Tibial artery (tissue), 4 donors: ENCODE results near the gene LRRC27.
"Not testable (repeated sequence)": the region's sequence is repeated elsewhere in the genome, so short reads cannot be mapped to it uniquely, and the experiment has no call there.

Experiments used
- DNase-seq, 2 donors: peaks; one replicate each; pipeline ENCODE4 v3.0.0-alpha.2; 2019
- H3K27ac ChIP-seq, 2 donors: fragments of 200-600 bp; sonication (generic) in 1 of 2; 1 replicate in 1 of 2; 2 replicates in 1 of 2; pipeline ENCODE4 v1.5.1; 2018 to 2019; ENCODE audit warnings: mild to moderate bottlenecking in 1 of 2
- H3K27me3 ChIP-seq, 2 donors: fragments of 200-600 bp; sonication (generic) in 1 of 2; one replicate each; pipeline versions ENCODE4 v1.5.1 to v1.6.0; 2016 to 2019
- H3K36me3 ChIP-seq, 3 donors: fragments of 200-600 bp; sonication (generic) in 2 of 3; one replicate each; pipeline ENCODE4 v1.5.1; 2016 to 2019; ENCODE audit warnings: mild to moderate bottlenecking in 2 of 3
- H3K4me1 ChIP-seq, 4 donors: fragments of 200-600 bp; sonication (generic) in 2 of 4; 1 replicate in 3 of 4; 2 replicates in 1 of 4; pipeline ENCODE4 v1.5.1; 2016 to 2019
- H3K4me3 ChIP-seq, 2 donors: fragments of 200-600 bp; sonication (generic) in 1 of 2; 1 replicate in 1 of 2; 2 replicates in 1 of 2; pipeline ENCODE4 v1.5.1; 2018 to 2019; ENCODE audit warnings: mild to moderate bottlenecking in 2 of 2
- H3K9me3 ChIP-seq, 3 donors: fragments of 200-600 bp; sonication (generic) in 1 of 3; one replicate each; pipeline ENCODE4 v1.5.1; 2016 to 2019
- CTCF ChIP-seq, 2 experiments: fragments of 200-600 bp in 1 of 2; fragments of 450-650 bp in 1 of 2; IDR thresholded peaks; one replicate each; pipeline ENCODE4 v1.5.1; 2017 to 2019; ENCODE audit warnings: antibody characterized with exemption in 2 of 2, mild to moderate bottlenecking in 1 of 2, moderate library complexity in 1 of 2
- intact Hi-C: fragments of 100-400 bp; cut with DNase I; formaldehyde crosslinking; loops from one replicate; pipeline ENCODE4 v1.15.0; 2023; ENCODE audit warnings: low total_unique reads

LRRC27 gene

GRCh38 chr10:132383751-132384196 lies 51.8 kb downstream of the LRRC27 start:
- H3K27me3 ChIP-seq = peaks cover 0 to under 1% of the 10 kb centered on the region in 2 donors
- TF ChIP-seq CTCF (IDR thresholded peaks at IDR 0.05) = no peak
- H3K4me1 ChIP-seq = peaks cover 0 to 5% (median 3%) of the 10 kb centered on the region in 4 donors
- no peak overlapping the region for H3K27ac ChIP-seq
- intact Hi-C loops = loop anchor here (5.0 kb wide), 1 partner anchor 149 kb away; no protein-coding TSS in a partner anchor
- H3K9me3 ChIP-seq = peaks cover 0 to 17% (median 13%) of the 10 kb centered on the region in 3 donors
- peak; percentile 6 to 55 for DNase-seq
- H3K4me3 ChIP-seq = no peak overlapping the region
- H3K36me3 ChIP-seq = peaks cover 0 to 5% (median 4%) of the 10 kb centered on the region in 3 donors

- Histone ChIP-seq H3K27ac (no peak overlapping the region), H3K4me3 (no peak overlapping the region), H3K36me3 (no peaks in the 10 kb centered on the region), H3K9me3 (peaks cover 0 to 17% (median 13%) of the 10 kb centered on the region in 3 donors), H3K27me3 (peaks cover 0 to 8% of the 10 kb centered on the region in 2 donors), H3K4me1 (peaks cover 0 to 16% (median 3%) of the 10 kb centered on the region in 4 donors)
- no peak for TF ChIP-seq CTCF (IDR thresholded peaks at IDR 0.05)
- intact Hi-C loops = loop anchor here (5.0 kb wide), 1 partner anchor 147 kb away; no protein-coding TSS in a partner anchor
- peak; percentile 15 to 50 for DNase-seq
Observed at GRCh38 chr10:132384618-132385388, 52.8 kb downstream of the LRRC27 start.

DNA sequence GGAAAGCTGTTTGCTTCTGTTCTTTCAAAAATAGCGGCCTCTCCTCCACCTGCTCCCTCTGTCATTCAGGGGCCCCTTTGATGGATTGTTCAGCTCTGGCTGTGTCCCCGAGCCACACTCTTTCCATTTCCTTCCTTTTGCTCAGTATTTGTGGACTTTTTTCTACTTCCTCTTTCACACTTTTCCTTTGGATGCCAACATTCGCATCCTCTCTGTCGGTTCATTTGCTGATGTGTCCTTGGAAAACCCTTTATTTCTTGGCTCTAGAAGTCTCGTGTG lies 53.3 kb downstream of the LRRC27 start:
- Histone ChIP-seq H3K27me3 (peaks cover 0 to 8% of the 10 kb centered on the region in 2 donors), H3K4me3 (no peak overlapping the region), H3K36me3 (no peaks in the 10 kb centered on the region), H3K4me1 (peaks cover 0 to 18% (median 3%) of the 10 kb centered on the region in 4 donors), H3K27ac (no peak overlapping the region), H3K9me3 (peaks cover 0 to 17% (median 13%) of the 10 kb centered on the region in 3 donors)
- intact Hi-C loops = no loop called here
- no peak for DNase-seq
- no peak for TF ChIP-seq CTCF (IDR thresholded peaks at IDR 0.05)

GRCh38 chr10:132385721-132386418 lies 53.9 kb downstream of the LRRC27 start:
- TF ChIP-seq CTCF (IDR thresholded peaks at IDR 0.05) = no peak
- peak; percentile 16 to 57 for DNase-seq
- Histone ChIP-seq H3K9me3 (peaks cover 0 to 14% (median 13%) of the 10 kb centered on the region in 3 donors), H3K4me1 (peaks cover 0 to 18% (median 3%) of the 10 kb centered on the region in 4 donors), H3K4me3 (no peak overlapping the region), H3K27me3 (peaks cover 0 to 8% of the 10 kb centered on the region in 2 donors), H3K27ac (no peak overlapping the region), H3K36me3 (no peaks in the 10 kb centered on the region)
- intact Hi-C loops = loop anchor here (2.0 kb wide), 1 partner anchor 67 kb away; no protein-coding TSS in a partner anchor

DNA sequence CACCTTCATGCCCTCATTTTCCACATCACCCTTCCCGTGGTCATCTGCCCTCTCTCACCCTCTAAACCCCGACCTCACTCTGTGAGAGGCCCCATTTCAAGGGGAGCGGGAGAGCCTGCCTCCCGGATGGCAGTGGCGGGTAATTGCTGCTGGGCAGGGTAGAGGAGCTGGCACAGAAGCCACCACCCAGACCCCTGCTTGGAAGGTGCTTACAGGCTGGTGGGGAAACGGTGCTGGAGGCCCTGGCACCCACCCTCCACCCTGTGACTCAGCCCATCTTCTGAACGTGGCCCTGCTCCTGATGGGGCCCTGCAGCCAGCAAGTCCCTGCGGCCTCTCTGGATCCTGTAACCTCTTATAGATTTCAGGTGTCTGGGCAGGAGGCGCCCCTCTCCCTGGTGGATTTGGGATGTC lies 54.4 kb downstream of the LRRC27 start:
- intact Hi-C loops = loop anchor here (2.0 kb wide), 1 partner anchor 66 kb away; no protein-coding TSS in a partner anchor
- Histone ChIP-seq H3K4me1 (peaks cover 0 to 18% (median 3%) of the 10 kb centered on the region in 4 donors), H3K27me3 (peaks cover 0 to 8% of the 10 kb centered on the region in 2 donors), H3K27ac (no peak overlapping the region), H3K36me3 (no peaks in the 10 kb centered on the region), H3K4me3 (no peak overlapping the region), H3K9me3 (peaks cover 0 to 10% (median 10%) of the 10 kb centered on the region in 3 donors)
- TF ChIP-seq CTCF (IDR thresholded peaks at IDR 0.05) = no peak
- peak in 1 of 2 donors; percentile 65 for DNase-seq

DNA sequence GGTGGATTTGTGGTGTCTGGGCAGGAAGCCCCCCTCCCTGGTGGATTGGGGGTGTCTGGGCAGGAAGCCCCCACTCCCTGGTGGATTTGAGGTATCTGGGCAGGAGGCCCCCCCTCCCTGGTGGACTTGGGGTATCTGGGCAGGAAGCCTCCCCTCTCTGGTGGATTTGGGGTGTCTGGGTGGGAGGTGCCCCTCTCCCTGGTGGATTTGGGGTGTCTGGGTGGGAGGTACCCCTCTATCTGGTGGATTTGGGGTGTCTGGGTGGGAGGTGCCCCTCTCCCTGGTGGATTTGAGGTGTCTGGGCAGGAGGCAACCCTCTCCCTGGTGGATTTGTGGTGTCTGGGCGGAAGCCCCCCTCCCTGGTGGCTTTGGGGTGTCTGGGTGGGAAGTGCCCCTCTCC lies 54.9 kb downstream of the LRRC27 start:
- not testable (repeated sequence) for H3K27me3 ChIP-seq, H3K36me3 ChIP-seq, H3K27ac ChIP-seq, H3K9me3 ChIP-seq, H3K4me3 ChIP-seq
- peak in 1 of 2 donors; percentile 45 for DNase-seq
- intact Hi-C loops = loop anchor here (2.0 kb wide), 1 partner anchor 66 kb away; no protein-coding TSS in a partner anchor
- peaks cover 0 to 18% (median 3%) of the 10 kb centered on the region in 4 donors for H3K4me1 ChIP-seq
